HepG2 (cell line): ENCODE data around the gene TRMT6. TPM values are rescaled to one million over a fixed set of nuclear protein-coding genes. Genes with fewer than 3 reads are reported as not detected.

ENCODE experiments used
- ARNTL ChIP-seq: sonication (generic); formaldehyde crosslinking; IDR thresholded peaks from 2 replicates; pipeline ENCODE4 v1.4.0; 2020; ENCODE audit warnings: mild to moderate bottlenecking, missing genetic modification reagents
- CHD4 ChIP-seq: fragments of 200-600 bp; sonication (generic); IDR thresholded peaks from 2 replicates; pipeline ENCODE4 v1.7.0; 2017; ENCODE audit warnings: mild to moderate bottlenecking, low read length, borderline replicate concordance
- CREB1 ChIP-seq, 2 experiments: fragments of 450-650 bp in 1 of 2; IDR thresholded peaks; 2 replicates each; pipeline ENCODE4 v1.6.1; 2016 to 2017; ENCODE audit warnings: control low read depth in 1 of 2, mild to moderate bottlenecking in 1 of 2, missing compliant biosample characterization in 1 of 2, missing genetic modification characterization in 1 of 2
- HOXA5 ChIP-seq: sonication (generic); formaldehyde crosslinking; IDR thresholded peaks from 2 replicates; pipeline ENCODE4 v1.4.0; 2020; ENCODE audit warnings: missing genetic modification reagents
- HOXA9 ChIP-seq: sonication (generic); formaldehyde crosslinking; IDR thresholded peaks from 2 replicates; pipeline ENCODE4 v1.8.1; 2022; ENCODE audit warnings: missing genetic modification reagents, mild to moderate bottlenecking, moderate library complexity, borderline replicate concordance
- KDM6A ChIP-seq: IDR thresholded peaks from 2 replicates; pipeline ENCODE4 v1.6.1; 2016; ENCODE audit warnings: low read depth
- NFYB ChIP-seq: sonication (generic); formaldehyde crosslinking; IDR thresholded peaks from 2 replicates; pipeline ENCODE4 v1.4.0; 2020; ENCODE audit warnings: missing genetic modification reagents
- RFXAP ChIP-seq: sonication (generic); formaldehyde crosslinking; IDR thresholded peaks from 2 replicates; pipeline ENCODE4 v1.4.0; 2020; ENCODE audit warnings: missing genetic modification reagents, borderline replicate concordance
- THAP11 ChIP-seq: IDR thresholded peaks from 2 replicates; pipeline ENCODE4 v1.6.1; 2016; ENCODE audit warnings: missing biosample characterization, missing genetic modification reagents
- ZKSCAN8 ChIP-seq: IDR thresholded peaks from 2 replicates; pipeline ENCODE4 v1.6.1; 2016; ENCODE audit warnings: borderline replicate concordance, missing genetic modification reagents, missing compliant biosample characterization
- ZNF143 ChIP-seq: sonication (generic); formaldehyde crosslinking; IDR thresholded peaks from 2 replicates; pipeline ENCODE4 v1.4.0; 2020; ENCODE audit warnings: missing genetic modification reagents
- ZNF232 ChIP-seq: sonication (generic); formaldehyde crosslinking; IDR thresholded peaks from 2 replicates; pipeline ENCODE4 v1.4.0; 2020; ENCODE audit warnings: missing genetic modification reagents, borderline replicate concordance
- ZNF451 ChIP-seq: sonication (generic); formaldehyde crosslinking; IDR thresholded peaks from 2 replicates; pipeline ENCODE4 v1.5.0; 2020; ENCODE audit warnings: mild to moderate bottlenecking, missing genetic modification reagents
- ZNF749 ChIP-seq: sonication (generic); formaldehyde crosslinking; IDR thresholded peaks from 2 replicates; pipeline ENCODE4 v1.8.0; 2022; ENCODE audit warnings: mild to moderate bottlenecking, missing genetic modification reagents, moderate library complexity, borderline replicate concordance
- ZSCAN20 ChIP-seq: sonication (generic); formaldehyde crosslinking; IDR thresholded peaks from 2 replicates; pipeline ENCODE4 v1.4.0; 2020; ENCODE audit warnings: missing genetic modification reagents, mild to moderate bottlenecking, borderline replicate concordance
- polyA plus RNA-seq, 8 experiments: library from polyadenylated mRNA; depleted of rRNA in 3 of 8; stranded (reverse) in 7 of 8; unstranded in 1 of 8; fragments of >200 nt; fragmentation: Illumina TruSeq in 4 of 8; extraction: Trizol in 4 of 8; gene quantifications; 2 replicates each; pipeline versions ENCODE4 v1.2.1 to v1.2.3, GENCODE V29; 2011 to 2016; ENCODE audit warnings: low read depth in 4 of 8, missing spikeins in 1 of 8, mixed read lengths in 1 of 8; ENCODE audit not compliant: insufficient read depth in 1 of 8
- total RNA-seq, 5 experiments: library from RNA; depleted of rRNA; stranded (reverse); fragments of >200 nt; fragmentation: Illumina TruSeq; extraction: Trizol; gene quantifications; 2 replicates each; pipeline ENCODE4 v1.2.3, GENCODE V29; 2016; ENCODE audit warnings: low read depth in 1 of 5
- TF ChIP-seq, protein P1 (sequence below): sonication (generic); formaldehyde crosslinking; IDR thresholded peaks from 2 replicates; pipeline ENCODE4 v1.5.0; 2020; ENCODE audit warnings: mild to moderate bottlenecking, missing genetic modification reagents, moderate library complexity
- TF ChIP-seq, protein P2 (sequence below): sonication (generic); formaldehyde crosslinking; IDR thresholded peaks from 2 replicates; pipeline ENCODE4 v1.5.0; 2020; ENCODE audit warnings: mild to moderate bottlenecking, missing genetic modification reagents, borderline replicate concordance
- TF ChIP-seq, protein P3 (sequence below): sonication (generic); formaldehyde crosslinking; IDR thresholded peaks from 2 replicates; pipeline ENCODE4 v1.4.0; 2020; ENCODE audit warnings: missing genetic modification reagents
- TF ChIP-seq, protein P4 (sequence below): sonication (generic); formaldehyde crosslinking; IDR thresholded peaks from 2 replicates; pipeline ENCODE4 v1.5.0; 2020; ENCODE audit warnings: missing genetic modification reagents
- TF ChIP-seq, protein P5 (sequence below): sonication (generic); formaldehyde crosslinking; IDR thresholded peaks from 2 replicates; pipeline ENCODE4 v1.8.1; 2023; ENCODE audit warnings: missing genetic modification reagents, mild to moderate bottlenecking, borderline replicate concordance

TRMT6 gene
- total and polyA plus RNA-seq, 2 of the 13 experiments (the other 11 are each of a cell fraction or from before 2014, with no cell fraction given) = 10.5 to 37.8 TPM

DNA sequence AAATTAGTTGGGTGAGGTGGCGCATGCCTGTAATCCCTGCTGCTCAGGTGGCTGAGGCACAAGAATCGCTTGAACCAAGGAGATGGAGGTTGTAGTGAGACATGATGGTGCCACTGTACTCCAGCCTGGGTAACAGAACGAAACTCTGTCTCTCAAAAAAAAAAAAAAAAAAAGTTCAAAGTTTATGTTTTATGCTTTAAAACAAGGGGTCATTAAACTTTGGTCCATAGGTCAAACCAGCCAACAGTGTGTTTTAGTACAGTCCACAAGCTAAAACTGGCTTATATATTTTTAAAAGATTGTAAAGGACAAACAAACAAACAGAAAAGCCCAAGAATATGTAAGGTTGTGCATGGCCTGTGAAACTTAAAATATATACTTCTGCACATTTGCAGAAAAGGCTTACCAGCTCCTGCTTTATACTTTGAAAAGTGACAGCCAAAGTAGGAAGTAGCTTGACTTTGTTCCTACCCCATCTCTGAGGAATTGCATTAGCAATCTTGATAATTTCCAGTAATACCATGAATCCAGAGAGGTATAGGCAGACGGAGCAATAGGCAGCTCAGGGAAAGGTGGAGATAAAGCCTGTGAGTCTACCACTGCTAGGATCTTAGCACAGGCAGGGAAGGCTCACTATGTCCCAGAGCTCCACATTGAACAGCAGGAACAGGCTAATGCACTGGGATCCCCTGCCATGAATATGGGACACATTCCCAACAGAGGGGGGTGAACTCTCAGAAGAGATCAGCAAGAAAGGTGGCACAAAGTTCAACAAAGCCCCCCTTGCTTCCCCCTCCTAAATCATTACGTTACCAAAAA lies 30.6 kb upstream of the TRMT6 start (continued):
- TF ChIP-seq, protein P1, sequence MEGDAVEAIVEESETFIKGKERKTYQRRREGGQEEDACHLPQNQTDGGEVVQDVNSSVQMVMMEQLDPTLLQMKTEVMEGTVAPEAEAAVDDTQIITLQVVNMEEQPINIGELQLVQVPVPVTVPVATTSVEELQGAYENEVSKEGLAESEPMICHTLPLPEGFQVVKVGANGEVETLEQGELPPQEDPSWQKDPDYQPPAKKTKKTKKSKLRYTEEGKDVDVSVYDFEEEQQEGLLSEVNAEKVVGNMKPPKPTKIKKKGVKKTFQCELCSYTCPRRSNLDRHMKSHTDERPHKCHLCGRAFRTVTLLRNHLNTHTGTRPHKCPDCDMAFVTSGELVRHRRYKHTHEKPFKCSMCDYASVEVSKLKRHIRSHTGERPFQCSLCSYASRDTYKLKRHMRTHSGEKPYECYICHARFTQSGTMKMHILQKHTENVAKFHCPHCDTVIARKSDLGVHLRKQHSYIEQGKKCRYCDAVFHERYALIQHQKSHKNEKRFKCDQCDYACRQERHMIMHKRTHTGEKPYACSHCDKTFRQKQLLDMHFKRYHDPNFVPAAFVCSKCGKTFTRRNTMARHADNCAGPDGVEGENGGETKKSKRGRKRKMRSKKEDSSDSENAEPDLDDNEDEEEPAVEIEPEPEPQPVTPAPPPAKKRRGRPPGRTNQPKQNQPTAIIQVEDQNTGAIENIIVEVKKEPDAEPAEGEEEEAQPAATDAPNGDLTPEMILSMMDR = no peak
- TF ChIP-seq THAP11 (CRISPR knock-in tag) (no peak), ZNF451 (CRISPR knock-in tag) (no peak), ZNF749 (CRISPR knock-in tag) (no peak), KDM6A (CRISPR knock-in tag) (0 out of 2 replicates have a peak, but pooled peaks have one; percentile 44), HOXA9 (CRISPR knock-in tag) (no peak), ZKSCAN8 (no peak), ZNF143 (no peak), RFXAP (CRISPR knock-in tag) (no peak), HOXA5 (CRISPR knock-in tag) (no peak), CREB1 (IDR thresholded peaks at IDR 0.05) (no peak), CREB1 (CRISPR knock-in tag; IDR thresholded peaks at IDR 0.05) (no peak), NFYB (no peak), ZSCAN20 (CRISPR knock-in tag) (no peak), ZNF232 (CRISPR knock-in tag) (no peak), ARNTL (CRISPR knock-in tag) (no peak), CHD4 (0 out of 2 replicates have a peak, but pooled peaks have one; percentile 55)
- TF ChIP-seq, protein P2, sequence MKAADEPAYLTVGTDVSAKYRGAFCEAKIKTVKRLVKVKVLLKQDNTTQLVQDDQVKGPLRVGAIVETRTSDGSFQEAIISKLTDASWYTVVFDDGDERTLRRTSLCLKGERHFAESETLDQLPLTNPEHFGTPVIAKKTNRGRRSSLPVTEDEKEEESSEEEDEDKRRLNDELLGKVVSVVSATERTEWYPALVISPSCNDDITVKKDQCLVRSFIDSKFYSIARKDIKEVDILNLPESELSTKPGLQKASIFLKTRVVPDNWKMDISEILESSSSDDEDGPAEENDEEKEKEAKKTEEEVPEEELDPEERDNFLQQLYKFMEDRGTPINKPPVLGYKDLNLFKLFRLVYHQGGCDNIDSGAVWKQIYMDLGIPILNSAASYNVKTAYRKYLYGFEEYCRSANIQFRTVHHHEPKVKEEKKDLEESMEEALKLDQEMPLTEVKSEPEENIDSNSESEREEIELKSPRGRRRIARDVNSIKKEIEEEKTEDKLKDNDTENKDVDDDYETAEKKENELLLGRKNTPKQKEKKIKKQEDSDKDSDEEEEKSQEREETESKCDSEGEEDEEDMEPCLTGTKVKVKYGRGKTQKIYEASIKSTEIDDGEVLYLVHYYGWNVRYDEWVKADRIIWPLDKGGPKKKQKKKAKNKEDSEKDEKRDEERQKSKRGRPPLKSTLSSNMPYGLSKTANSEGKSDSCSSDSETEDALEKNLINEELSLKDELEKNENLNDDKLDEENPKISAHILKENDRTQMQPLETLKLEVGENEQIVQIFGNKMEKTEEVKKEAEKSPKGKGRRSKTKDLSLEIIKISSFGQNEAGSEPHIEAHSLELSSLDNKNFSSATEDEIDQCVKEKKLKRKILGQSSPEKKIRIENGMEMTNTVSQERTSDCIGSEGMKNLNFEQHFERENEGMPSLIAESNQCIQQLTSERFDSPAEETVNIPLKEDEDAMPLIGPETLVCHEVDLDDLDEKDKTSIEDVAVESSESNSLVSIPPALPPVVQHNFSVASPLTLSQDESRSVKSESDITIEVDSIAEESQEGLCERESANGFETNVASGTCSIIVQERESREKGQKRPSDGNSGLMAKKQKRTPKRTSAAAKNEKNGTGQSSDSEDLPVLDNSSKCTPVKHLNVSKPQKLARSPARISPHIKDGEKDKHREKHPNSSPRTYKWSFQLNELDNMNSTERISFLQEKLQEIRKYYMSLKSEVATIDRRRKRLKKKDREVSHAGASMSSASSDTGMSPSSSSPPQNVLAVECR = no peak
- TF ChIP-seq, protein P3, sequence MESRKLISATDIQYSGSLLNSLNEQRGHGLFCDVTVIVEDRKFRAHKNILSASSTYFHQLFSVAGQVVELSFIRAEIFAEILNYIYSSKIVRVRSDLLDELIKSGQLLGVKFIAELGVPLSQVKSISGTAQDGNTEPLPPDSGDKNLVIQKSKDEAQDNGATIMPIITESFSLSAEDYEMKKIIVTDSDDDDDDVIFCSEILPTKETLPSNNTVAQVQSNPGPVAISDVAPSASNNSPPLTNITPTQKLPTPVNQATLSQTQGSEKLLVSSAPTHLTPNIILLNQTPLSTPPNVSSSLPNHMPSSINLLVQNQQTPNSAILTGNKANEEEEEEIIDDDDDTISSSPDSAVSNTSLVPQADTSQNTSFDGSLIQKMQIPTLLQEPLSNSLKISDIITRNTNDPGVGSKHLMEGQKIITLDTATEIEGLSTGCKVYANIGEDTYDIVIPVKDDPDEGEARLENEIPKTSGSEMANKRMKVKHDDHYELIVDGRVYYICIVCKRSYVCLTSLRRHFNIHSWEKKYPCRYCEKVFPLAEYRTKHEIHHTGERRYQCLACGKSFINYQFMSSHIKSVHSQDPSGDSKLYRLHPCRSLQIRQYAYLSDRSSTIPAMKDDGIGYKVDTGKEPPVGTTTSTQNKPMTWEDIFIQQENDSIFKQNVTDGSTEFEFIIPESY (CRISPR knock-in tag) = no peak
- TF ChIP-seq, protein P4, sequence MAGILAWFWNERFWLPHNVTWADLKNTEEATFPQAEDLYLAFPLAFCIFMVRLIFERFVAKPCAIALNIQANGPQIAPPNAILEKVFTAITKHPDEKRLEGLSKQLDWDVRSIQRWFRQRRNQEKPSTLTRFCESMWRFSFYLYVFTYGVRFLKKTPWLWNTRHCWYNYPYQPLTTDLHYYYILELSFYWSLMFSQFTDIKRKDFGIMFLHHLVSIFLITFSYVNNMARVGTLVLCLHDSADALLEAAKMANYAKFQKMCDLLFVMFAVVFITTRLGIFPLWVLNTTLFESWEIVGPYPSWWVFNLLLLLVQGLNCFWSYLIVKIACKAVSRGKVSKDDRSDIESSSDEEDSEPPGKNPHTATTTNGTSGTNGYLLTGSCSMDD (CRISPR knock-in tag) = no peak
- TF ChIP-seq, protein P5, sequence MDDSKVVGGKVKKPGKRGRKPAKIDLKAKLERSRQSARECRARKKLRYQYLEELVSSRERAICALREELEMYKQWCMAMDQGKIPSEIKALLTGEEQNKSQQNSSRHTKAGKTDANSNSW = no peak
